Peyer's patch (tissue), 4 donors: Measurements from ENCODE around the gene SLX4IP.

ENCODE experiments used
- CTCF ChIP-seq, 6 experiments: fragments of 450-650 bp in 4 of 6; fragments of 200-600 bp in 2 of 6; sonication (generic) in 1 of 6; IDR thresholded peaks; one replicate each; pipeline ENCODE4 v1.5.1; 2017 to 2019; ENCODE audit warnings: antibody characterized with exemption in 6 of 6, mild to moderate bottlenecking in 3 of 6, moderate library complexity in 1 of 6
- POLR2A ChIP-seq, 2 donors: fragments of 450-650 bp; IDR thresholded peaks; one replicate each; pipeline ENCODE4 v1.5.1; 2017; ENCODE audit warnings: antibody characterized with exemption in 2 of 2, mild to moderate bottlenecking in 2 of 2, moderate library complexity in 2 of 2

- TF ChIP-seq CTCF (IDR thresholded peaks at IDR 0.05) (no peak), POLR2A (IDR thresholded peaks at IDR 0.05) (no peak)
Observed at GRCh38 chr20:10649080-10649796, 214.1 kb downstream of the SLX4IP start.
